ENCODE measurements around the gene VPS50.

DNA sequence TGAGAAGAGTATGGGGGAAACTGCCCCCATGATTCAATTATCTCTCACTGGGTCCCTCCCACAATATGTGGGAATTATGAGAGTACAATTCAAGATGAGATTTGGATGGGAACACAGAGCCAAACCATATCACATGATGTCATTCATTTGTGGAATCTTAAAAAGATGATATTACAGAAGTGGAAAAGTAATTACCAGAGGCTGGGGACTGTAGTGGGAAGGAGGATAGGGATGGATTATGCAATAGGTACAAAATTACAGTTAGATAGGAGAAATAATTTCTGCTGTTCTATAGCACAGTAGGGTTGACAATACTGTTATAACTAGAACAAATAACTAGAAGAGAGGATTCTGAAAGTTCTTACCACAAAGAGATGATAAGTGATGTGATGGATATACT is 141.4 kb downstream of the VPS50 start:
- TF ChIP-seq POLR2A (IDR thresholded peaks at IDR 0.05): no peak
- TF ChIP-seq, protein P1, sequence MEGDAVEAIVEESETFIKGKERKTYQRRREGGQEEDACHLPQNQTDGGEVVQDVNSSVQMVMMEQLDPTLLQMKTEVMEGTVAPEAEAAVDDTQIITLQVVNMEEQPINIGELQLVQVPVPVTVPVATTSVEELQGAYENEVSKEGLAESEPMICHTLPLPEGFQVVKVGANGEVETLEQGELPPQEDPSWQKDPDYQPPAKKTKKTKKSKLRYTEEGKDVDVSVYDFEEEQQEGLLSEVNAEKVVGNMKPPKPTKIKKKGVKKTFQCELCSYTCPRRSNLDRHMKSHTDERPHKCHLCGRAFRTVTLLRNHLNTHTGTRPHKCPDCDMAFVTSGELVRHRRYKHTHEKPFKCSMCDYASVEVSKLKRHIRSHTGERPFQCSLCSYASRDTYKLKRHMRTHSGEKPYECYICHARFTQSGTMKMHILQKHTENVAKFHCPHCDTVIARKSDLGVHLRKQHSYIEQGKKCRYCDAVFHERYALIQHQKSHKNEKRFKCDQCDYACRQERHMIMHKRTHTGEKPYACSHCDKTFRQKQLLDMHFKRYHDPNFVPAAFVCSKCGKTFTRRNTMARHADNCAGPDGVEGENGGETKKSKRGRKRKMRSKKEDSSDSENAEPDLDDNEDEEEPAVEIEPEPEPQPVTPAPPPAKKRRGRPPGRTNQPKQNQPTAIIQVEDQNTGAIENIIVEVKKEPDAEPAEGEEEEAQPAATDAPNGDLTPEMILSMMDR (IDR thresholded peaks at IDR 0.05): no peak
